Stimulated activated CD4-positive, alpha-beta T cell treated with anti-CD3 and anti-CD28 coated beads, TNF-alpha, amount 100 ng/mL, for 1 hour (primary cell): ENCODE results near the gene SLC15A3.
A peak's percentile ranks its signal among the peaks of the same experiment; 100 is the strongest.
"Not testable (repeated sequence)": the region's sequence is repeated elsewhere in the genome, so short reads cannot be mapped to it uniquely, and the experiment has no call there.

Experiments
- DNase-seq, 3 donors: peaks; one replicate each; pipeline ENCODE4 v3.0.0-alpha.2; 2020; ENCODE audit warnings: low read depth in 3 of 3, low spot score in 1 of 3

The SLC15A3 gene

GRCh38 chr11:60915248-60915914 lies 36.6 kb downstream of the SLC15A3 start:
- peak; percentile 26 to 51 (median 36) for DNase-seq

GRCh38 chr11:60914633-60915247 lies 37.2 kb downstream of the SLC15A3 start:
- DNase-seq, result no peak

- DNase-seq, result peak; percentile 70 to 75 (median 73)
Measured at GRCh38 chr11:60913793-60914632, 38.0 kb downstream of the SLC15A3 start, which contains the start of gene TMEM109. Gene TMEM109, plus strand, starts transcription at chr11:60914158. Its CDS starts 5,536 bp downstream, at chr11:60919694.

GRCh38 chr11:60912851-60913528 lies 39.0 kb downstream of the SLC15A3 start:
- no peak for DNase-seq

GRCh38 chr11:60912223-60912850 lies 39.6 kb downstream of the SLC15A3 start:
- no peak for DNase-seq

GRCh38 chr11:60910711-60911380 lies 41.1 kb downstream of the SLC15A3 start:
- DNase-seq, result no peak

- DNase-seq, result no peak
Measured at GRCh38 chr11:60910281-60910687, 41.7 kb downstream of the SLC15A3 start.

- not testable (repeated sequence) for DNase-seq
Measured at GRCh38 chr11:60909680-60910280, 42.2 kb downstream of the SLC15A3 start.

- no peak for DNase-seq
Measured at GRCh38 chr11:60908803-60909202, 43.2 kb downstream of the SLC15A3 start.

- peak; percentile 92 to 98 (median 97) for DNase-seq
Measured at GRCh38 chr11:60906132-60906972, 45.6 kb downstream of the SLC15A3 start, which contains the start of gene PRPF19. Gene PRPF19, minus strand, starts transcription at chr11:60906585. Its CDS starts 203 bp downstream, at chr11:60906382.

GRCh38 chr11:60905551-60906113 lies 46.3 kb downstream of the SLC15A3 start:
- no peak for DNase-seq

GRCh38 chr11:60905047-60905446 lies 46.9 kb downstream of the SLC15A3 start:
- no peak for DNase-seq

GRCh38 chr11:60902625-60903024 lies 49.4 kb downstream of the SLC15A3 start:
- DNase-seq, result no peak

GRCh38 chr11:60900673-60901404 lies 51.1 kb downstream of the SLC15A3 start:
- DNase-seq, result no peak

- DNase-seq, result no peak
Measured at GRCh38 chr11:60899977-60900376, 52.0 kb downstream of the SLC15A3 start.

GRCh38 chr11:60899046-60899936 lies 52.7 kb downstream of the SLC15A3 start:
- DNase-seq, result no peak

- DNase-seq, result no peak
Measured at GRCh38 chr11:60897496-60897895, 54.5 kb downstream of the SLC15A3 start.
